GM23338 (cell line): ENCODE data around the gene HNRNPR. TPM values are rescaled to one million over a fixed set of nuclear protein-coding genes. Genes with fewer than 3 reads are reported as not detected.

Experiments
- ATAC-seq: fragments of 200-7000 bp; cut with Tn5 transposase; 3 replicates; pipeline ENCODE4 v1.9.1; 2020
- DNase-seq: peaks from one replicate; pipeline ENCODE4 v3.0.0-alpha.2; 2015; ENCODE audit warnings: low spot score
- H2AFZ ChIP-seq: fragments of 200-600 bp; sonication (generic); 2 replicates; pipeline ENCODE4 v1.8.0; 2016; ENCODE audit warnings: antibody characterized with exemption, mild to moderate bottlenecking, moderate library complexity
- H3F3A ChIP-seq: fragments of 200-600 bp; sonication (generic); replicated peaks from 2 replicates; pipeline ENCODE4 v1.8.0; 2017; ENCODE audit warnings: antibody characterized with exemption, mixed run types, low read depth
- H3K27ac ChIP-seq: fragments of 200-600 bp; sonication (generic); 2 replicates; pipeline ENCODE4 v1.6.1; 2016; ENCODE audit warnings: low read depth
- H3K27me3 ChIP-seq: fragments of 200-600 bp; sonication (generic); 2 replicates; pipeline ENCODE4 v1.8.0; 2016; ENCODE audit warnings: mild to moderate bottlenecking, mixed run types, moderate library complexity; ENCODE audit not compliant: insufficient read depth
- H3K36me3 ChIP-seq: fragments of 200-600 bp; sonication (generic); 2 replicates; pipeline ENCODE4 v1.8.0; 2016; ENCODE audit warnings: mild to moderate bottlenecking; ENCODE audit not compliant: insufficient read depth
- H3K4me1 ChIP-seq: fragments of 200-600 bp; sonication (generic); 2 replicates; pipeline ENCODE4 v1.8.0; 2016; ENCODE audit warnings: mild to moderate bottlenecking, moderate library complexity; ENCODE audit not compliant: insufficient read depth
- H3K4me2 ChIP-seq: fragments of 200-600 bp; sonication (generic); 2 replicates; pipeline ENCODE4 v1.7.1; 2017; ENCODE audit warnings: mixed run types
- H3K4me3 ChIP-seq: fragments of 200-600 bp; sonication (generic); 2 replicates; pipeline ENCODE4 v1.6.1; 2016; ENCODE audit warnings: mixed run types
- H3K79me2 ChIP-seq: fragments of 200-600 bp; sonication (generic); replicated peaks from 2 replicates; pipeline ENCODE4 v1.8.0; 2017; ENCODE audit warnings: mild to moderate bottlenecking; ENCODE audit not compliant: insufficient read depth
- H3K9me2 ChIP-seq: fragments of 200-600 bp; sonication (generic); 2 replicates; pipeline ENCODE4 v1.8.0; 2017; ENCODE audit not compliant: insufficient read depth
- H4K20me1 ChIP-seq: fragments of 200-600 bp; sonication (generic); replicated peaks from 2 replicates; pipeline ENCODE4 v1.8.0; 2017; ENCODE audit warnings: mild to moderate bottlenecking; ENCODE audit not compliant: insufficient read depth
- H3K27ac Mint-ChIP-seq: 2 replicates; pipeline ENCODE4 v1.8.0; 2020; ENCODE audit warnings: inconsistent platforms, mild to moderate bottlenecking, moderate library complexity, mixed read lengths
- H3K27me3 Mint-ChIP-seq: 3 replicates; pipeline ENCODE4 v1.8.0; 2022; ENCODE audit warnings: low read depth, mild to moderate bottlenecking, moderate library complexity, mixed read lengths, inconsistent platforms; ENCODE audit not compliant: insufficient read depth, poor library complexity
- H3K36me3 Mint-ChIP-seq: 3 replicates; pipeline ENCODE4 v1.8.0; 2021; ENCODE audit warnings: low read depth, mild to moderate bottlenecking, inconsistent platforms, moderate library complexity, mixed read lengths
- H3K4me1 Mint-ChIP-seq: 3 replicates; pipeline ENCODE4 v1.8.0; 2020; ENCODE audit warnings: mild to moderate bottlenecking, inconsistent platforms, mixed read lengths
- H3K4me3 Mint-ChIP-seq: 3 replicates; pipeline ENCODE4 v1.8.0; 2021; ENCODE audit warnings: moderate library complexity, mild to moderate bottlenecking, inconsistent platforms, mixed read lengths
- H3K9me3 Mint-ChIP-seq: 3 replicates; pipeline ENCODE4 v1.8.0; 2020; ENCODE audit warnings: moderate library complexity, mild to moderate bottlenecking, inconsistent platforms, mixed read lengths
- CREB1 ChIP-seq: fragments of 250-450 bp; sonication (Bioruptor Pico); IDR thresholded peaks from 2 replicates; pipeline ENCODE4 v1.5.0; 2020; ENCODE audit warnings: low read depth, mild to moderate bottlenecking, moderate library complexity
- CTCF ChIP-seq, 2 experiments: fragments of 200-600 bp in 1 of 2; sonication (generic) in 1 of 2; conservative IDR thresholded peaks; 2 replicates each; pipeline versions ENCODE4 v1.5.1 to v1.6.1; 2016 to 2017; ENCODE audit warnings: antibody characterized with exemption in 2 of 2, low read depth in 2 of 2, mild to moderate bottlenecking in 2 of 2, moderate library complexity in 1 of 2
- NANOG ChIP-seq: IDR thresholded peaks from 2 replicates; pipeline ENCODE4 v1.6.1; 2016; ENCODE audit warnings: antibody characterized with exemption, borderline replicate concordance
- POLR2AphosphoS5 ChIP-seq: IDR thresholded peaks from 2 replicates; pipeline ENCODE4 v1.6.1; 2016; ENCODE audit warnings: antibody characterized with exemption, low read depth
- REST ChIP-seq: IDR thresholded peaks from one replicate; pipeline ENCODE4 v1.6.1; 2018; ENCODE audit warnings: antibody characterized with exemption; ENCODE audit not compliant: unreplicated experiment
- ZNF462 ChIP-seq: fragments of 250-450 bp; sonication (Bioruptor Pico); IDR thresholded peaks from 2 replicates; pipeline ENCODE4 v1.5.0; 2020; ENCODE audit warnings: mild to moderate bottlenecking, moderate library complexity
- polyA plus RNA-seq: library from polyadenylated mRNA; unstranded; fragments of >200 nt; fragmentation: Nextera tagmentation; extraction: Ambion mirVana; gene quantifications from 2 replicates; pipeline ENCODE4 v1.2.1, GENCODE V29; 2016
- total RNA-seq: library from RNA; depleted of rRNA; stranded (reverse); fragments of >200 nt; shearing (Covaris generic); gene quantifications from 2 replicates; pipeline ENCODE4 v1.2.3, GENCODE V29; 2014

The HNRNPR gene
- total and polyA plus RNA-seq, 2 experiments from 2014 or later, result 147 to 200 TPM

- H3K4me3 Mint-ChIP-seq, result no peak overlapping the region
- Histone ChIP-seq H3K9me2 (no peaks in the 10 kb centered on the region), H2AFZ (no peak overlapping the region), H3K4me2 (no peak overlapping the region), H3K36me3 (no peaks in the 10 kb centered on the region), H3K79me2 (no peaks in the 10 kb centered on the region), H3K27me3 (peaks cover 100% of the 10 kb centered on the region), H3K27ac (no peak overlapping the region), H3F3A (no peaks in the 10 kb centered on the region), H4K20me1 (peaks cover 3% of the 10 kb centered on the region), H3K4me3 (no peak overlapping the region), H3K4me1 (no peaks in the 10 kb centered on the region)
- no peak overlapping the region for H3K27ac Mint-ChIP-seq
- TF ChIP-seq CREB1 (CRISPR knock-in tag) (no peak), NANOG (no peak), CTCF (conservative IDR thresholded peaks at IDR 0.05; ENCODE audit: low read depth in 2 of 2) (no peak), ZNF462 (CRISPR knock-in tag) (no peak), POLR2AphosphoS5 (no peak), REST (no peak)
- DNase-seq (no peak), ATAC-seq (no peak)
- peaks cover 89% of the 10 kb centered on the region for H3K27me3 Mint-ChIP-seq
- H3K36me3 Mint-ChIP-seq, result no peaks in the 10 kb centered on the region
- no peaks in the 10 kb centered on the region; the same call in 2 of the 3 replicates for H3K9me3 Mint-ChIP-seq
- no peaks in the 10 kb centered on the region for H3K4me1 Mint-ChIP-seq
Observed at GRCh38 chr1:23381233-23381885, 37.3 kb upstream of the HNRNPR start.
